Measurements from ENCODE around the gene TERT.

- TF ChIP-seq HDGF (IDR thresholded peaks at IDR 0.05; ENCODE audit: borderline replicate concordance) (no peak), NFRKB (IDR thresholded peaks at IDR 0.05) (no peak), BHLHE40 (IDR thresholded peaks at IDR 0.05; ENCODE audit: borderline replicate concordance) (no peak), FOXM1 (IDR thresholded peaks at IDR 0.05; ENCODE audit: borderline replicate concordance) (no peak), SUZ12 (IDR thresholded peaks at IDR 0.05) (no peak)
Measured at GRCh38 chr5:1324719-1325190, 29.9 kb upstream of the TERT start.

Measured in HEK293T (cell line).